ENCODE results near the gene BRI3.

BRI3 gene

DNA sequence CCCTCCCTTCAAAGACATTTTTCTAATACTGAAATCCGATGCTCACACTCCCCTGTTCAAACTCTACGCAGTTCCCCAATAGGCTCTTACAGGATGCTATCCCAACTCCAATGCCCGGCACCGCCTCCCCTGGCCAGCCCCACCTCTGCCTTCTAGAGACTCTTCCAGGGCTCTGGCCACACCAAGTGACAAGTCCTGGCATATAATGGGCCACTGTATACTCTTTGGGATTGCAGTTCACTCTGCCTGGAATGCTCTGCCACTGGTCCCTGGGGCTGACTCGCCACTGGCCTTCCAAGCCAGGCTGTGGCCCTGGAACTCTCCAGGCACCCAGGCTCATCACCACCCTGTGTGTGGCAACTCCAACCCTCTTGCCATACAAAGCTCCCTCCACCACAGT lies 3.1 kb upstream of the BRI3 start:
- ChIA-PET CTCF (no interaction called here), POLR2A (no interaction called here)
- DNase-seq (ENCODE audit: low read depth, low spot score), result no peak
- TF ChIP-seq, protein P1, sequence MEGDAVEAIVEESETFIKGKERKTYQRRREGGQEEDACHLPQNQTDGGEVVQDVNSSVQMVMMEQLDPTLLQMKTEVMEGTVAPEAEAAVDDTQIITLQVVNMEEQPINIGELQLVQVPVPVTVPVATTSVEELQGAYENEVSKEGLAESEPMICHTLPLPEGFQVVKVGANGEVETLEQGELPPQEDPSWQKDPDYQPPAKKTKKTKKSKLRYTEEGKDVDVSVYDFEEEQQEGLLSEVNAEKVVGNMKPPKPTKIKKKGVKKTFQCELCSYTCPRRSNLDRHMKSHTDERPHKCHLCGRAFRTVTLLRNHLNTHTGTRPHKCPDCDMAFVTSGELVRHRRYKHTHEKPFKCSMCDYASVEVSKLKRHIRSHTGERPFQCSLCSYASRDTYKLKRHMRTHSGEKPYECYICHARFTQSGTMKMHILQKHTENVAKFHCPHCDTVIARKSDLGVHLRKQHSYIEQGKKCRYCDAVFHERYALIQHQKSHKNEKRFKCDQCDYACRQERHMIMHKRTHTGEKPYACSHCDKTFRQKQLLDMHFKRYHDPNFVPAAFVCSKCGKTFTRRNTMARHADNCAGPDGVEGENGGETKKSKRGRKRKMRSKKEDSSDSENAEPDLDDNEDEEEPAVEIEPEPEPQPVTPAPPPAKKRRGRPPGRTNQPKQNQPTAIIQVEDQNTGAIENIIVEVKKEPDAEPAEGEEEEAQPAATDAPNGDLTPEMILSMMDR (IDR thresholded peaks at IDR 0.05; ENCODE audit: insufficient read depth, low read length, missing control alignments), result no peak
- H3K4me3 ChIP-seq (ENCODE audit: low read depth, low read length), result no peak overlapping the region

DNA sequence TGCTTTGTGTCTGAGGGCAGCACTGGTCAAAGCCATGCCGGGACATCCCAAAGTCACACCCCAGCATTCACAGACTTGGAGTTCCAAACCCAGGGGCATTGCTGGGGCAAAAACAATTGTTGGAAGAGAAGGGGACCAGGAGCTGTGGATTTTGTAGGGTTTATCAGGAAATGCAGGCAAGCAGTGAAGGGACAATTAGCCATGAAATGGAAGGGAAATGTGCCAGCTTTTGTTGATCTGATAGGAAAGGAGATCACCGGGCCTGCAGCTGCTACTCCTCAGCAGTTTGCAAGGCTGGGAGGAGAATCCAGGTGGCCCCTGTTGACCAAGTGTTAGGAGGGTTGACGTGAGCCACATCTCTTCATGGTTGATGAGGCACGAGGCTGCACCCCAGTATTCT lies 2.5 kb upstream of the BRI3 start:
- TF ChIP-seq, protein P1 (IDR thresholded peaks at IDR 0.05; ENCODE audit: insufficient read depth, low read length, missing control alignments), result no peak
- no peak overlapping the region for H3K4me3 ChIP-seq (ENCODE audit: low read depth, low read length)
- no peak for DNase-seq (ENCODE audit: low read depth, low spot score)
- ChIA-PET POLR2A (no interaction called here), CTCF (no interaction called here)

DNA sequence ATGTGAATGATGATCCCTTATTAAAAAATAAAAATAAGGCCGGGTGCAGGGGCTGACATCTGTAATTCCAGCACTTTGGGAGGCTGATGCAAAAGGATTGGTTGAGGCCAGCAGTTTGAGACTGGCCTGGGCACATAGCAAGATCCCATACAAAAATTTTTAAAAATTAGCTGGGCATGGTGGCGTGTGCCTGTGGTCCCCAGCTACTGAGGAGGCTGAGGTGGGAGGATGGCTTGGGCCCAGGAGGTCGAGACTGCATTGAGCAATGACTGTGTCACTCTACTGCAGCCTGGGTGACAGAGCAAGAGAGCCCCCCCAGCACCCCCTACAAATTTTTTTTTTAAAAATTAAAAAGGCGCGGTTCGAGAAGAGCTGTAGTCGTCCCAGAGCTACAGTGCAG lies 1.2 kb upstream of the BRI3 start:
- CTCF ChIA-PET, result interaction anchor here (0.6 to 1.4 kb wide), 2 partner anchors 14 to 27 kb away, joined by 4 to 5 read pairs; no protein-coding TSS in a partner anchor
- POLR2A ChIA-PET, result interaction anchor here (0.7 kb wide), 1 partner anchor 713 kb away, joined by 3 read pairs; no protein-coding TSS in a partner anchor
- TF ChIP-seq, protein P1 (IDR thresholded peaks at IDR 0.05; ENCODE audit: insufficient read depth, low read length, missing control alignments), result no peak
- no peak for DNase-seq (ENCODE audit: low read depth, low spot score)
- no peak overlapping the region for H3K4me3 ChIP-seq (ENCODE audit: low read depth, low read length)

DNA sequence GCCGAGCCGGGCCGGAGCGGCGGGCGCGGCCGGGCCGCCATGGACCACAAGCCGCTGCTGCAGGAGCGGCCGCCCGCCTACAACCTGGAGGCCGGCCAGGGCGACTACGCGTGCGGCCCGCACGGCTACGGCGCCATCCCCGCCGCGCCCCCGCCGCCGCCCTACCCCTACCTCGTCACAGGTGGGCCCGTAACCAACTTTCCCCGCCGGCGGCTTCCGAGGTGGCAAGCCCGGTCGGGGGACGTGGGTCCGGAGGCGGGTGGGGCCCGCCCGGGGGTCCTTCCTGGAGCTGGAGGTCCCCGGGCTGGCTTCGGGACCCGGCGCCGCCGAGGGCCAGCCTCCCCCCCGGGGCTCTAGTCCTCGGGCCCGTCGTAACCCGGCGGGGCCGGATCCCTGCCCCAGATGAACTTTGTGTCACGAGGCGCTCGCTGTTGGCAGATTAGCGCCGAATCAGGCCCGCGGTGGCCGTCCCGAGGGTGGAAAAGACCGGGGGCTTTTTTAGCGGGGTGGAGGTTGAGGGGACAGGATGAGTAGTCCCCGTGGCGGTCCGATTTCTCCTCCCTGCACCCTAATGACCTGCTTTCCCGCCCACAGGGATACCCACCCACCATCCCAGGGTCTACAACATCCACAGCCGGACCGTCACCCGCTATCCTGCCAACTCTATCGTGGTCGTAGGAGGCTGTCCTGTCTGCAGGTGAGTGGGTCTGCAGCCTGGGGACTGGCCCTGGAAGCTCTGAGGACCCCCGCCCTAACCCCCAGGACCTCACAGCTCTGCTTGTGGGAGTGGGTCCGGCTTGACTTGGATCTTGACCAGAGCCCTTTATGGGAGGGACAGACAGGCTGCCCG lies 496 bp downstream of the BRI3 start:
- TF ChIP-seq, protein P1 (IDR thresholded peaks at IDR 0.05; ENCODE audit: insufficient read depth, low read length, missing control alignments), result no peak
- CTCF ChIA-PET, result interaction anchor here (1.4 to 4.2 kb wide), 2 partner anchors 119 to 122 kb away, joined by 3 to 18 read pairs; partner anchors contain the start of gene BAIAP2L1
- DNase-seq (ENCODE audit: low read depth, low spot score), result no peak
- POLR2A ChIA-PET, result no interaction called here
- H3K4me3 ChIP-seq (ENCODE audit: low read depth, low read length), result peak overlapping the region; percentile 83

DNA sequence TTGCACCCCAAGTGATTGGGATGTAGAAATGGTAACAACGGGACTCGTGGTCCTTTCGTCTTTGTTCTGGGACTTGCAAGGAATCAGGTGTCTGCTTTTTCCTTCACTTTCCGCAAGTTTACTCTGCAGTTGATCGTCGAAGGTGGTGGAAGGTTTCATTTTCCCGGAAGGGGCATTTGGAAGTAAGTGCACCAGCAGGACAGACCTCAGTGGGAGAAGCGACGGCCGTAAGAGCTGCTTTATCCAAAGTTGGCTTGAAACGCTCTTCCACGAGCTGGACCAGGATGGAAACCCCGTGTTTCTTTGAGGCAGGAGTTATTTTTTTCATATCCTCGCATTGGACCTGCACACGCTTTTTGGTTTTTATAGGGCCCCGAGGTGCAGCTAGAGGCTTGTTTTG lies 1.2 kb downstream of the BRI3 start:
- peak overlapping the region; percentile 83 for H3K4me3 ChIP-seq (ENCODE audit: low read depth, low read length)
- TF ChIP-seq, protein P1 (IDR thresholded peaks at IDR 0.05; ENCODE audit: insufficient read depth, low read length, missing control alignments), result no peak
- ChIA-PET POLR2A (no interaction called here), CTCF (interaction anchor here (1.4 to 4.2 kb wide), 2 partner anchors 118 to 121 kb away, joined by 3 to 18 read pairs; partner anchors contain the start of gene BAIAP2L1)
- DNase-seq (ENCODE audit: low read depth, low spot score), result no peak

DNA sequence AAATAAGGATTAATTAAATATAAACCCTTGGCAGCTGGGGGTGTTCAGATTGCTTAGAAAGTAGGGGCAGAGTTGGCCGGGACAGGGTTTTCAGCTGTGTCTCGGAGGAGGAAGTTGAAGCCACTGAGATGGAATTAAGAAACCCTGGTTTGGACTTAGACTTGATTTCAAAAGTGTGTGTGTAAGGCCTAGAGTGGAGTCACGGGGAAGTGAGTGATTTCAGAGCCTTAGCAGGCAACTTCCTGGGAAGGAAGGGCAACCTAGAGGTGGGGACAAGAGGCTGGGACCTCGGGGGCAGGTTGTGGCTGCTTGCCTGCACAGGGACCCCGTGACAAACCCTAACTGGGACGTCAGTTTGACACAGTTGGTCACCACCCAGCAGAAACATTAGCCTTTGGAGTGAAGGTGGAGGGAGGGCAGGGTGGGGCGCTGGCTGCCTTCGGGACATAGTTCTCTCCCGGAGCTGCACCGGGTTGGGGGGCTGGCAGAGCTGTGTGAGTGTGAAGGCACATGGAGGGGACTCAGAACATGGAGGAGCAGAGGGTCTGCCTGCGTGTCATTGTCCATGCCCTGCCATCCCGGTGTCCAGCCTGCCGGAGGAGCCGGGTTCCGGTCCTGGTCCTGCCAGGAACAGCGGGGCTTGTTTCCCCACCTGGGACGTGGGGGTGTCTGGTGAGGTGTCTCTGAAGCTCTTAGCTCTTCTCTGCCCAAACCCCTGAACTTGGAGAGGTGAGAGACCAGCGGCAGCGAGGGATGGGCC lies 1.8 kb downstream of the BRI3 start:
- peak overlapping the region; percentile 83 for H3K4me3 ChIP-seq (ENCODE audit: low read depth, low read length)
- CTCF ChIA-PET, result interaction anchor here (1.4 to 4.2 kb wide), 3 partner anchors 11 to 120 kb away, joined by 3 to 18 read pairs (median 4); partner anchors contain the start of gene BAIAP2L1
- POLR2A ChIA-PET, result no interaction called here
- TF ChIP-seq, protein P1 (IDR thresholded peaks at IDR 0.05; ENCODE audit: insufficient read depth, low read length, missing control alignments), result no peak
- no peak for DNase-seq (ENCODE audit: low read depth, low spot score)
